GM18907 (cell line): ENCODE results near the gene CATSPER1.
A peak's percentile ranks its signal among the peaks of the same experiment; 100 is the strongest.
"Not testable (repeated sequence)": the region's sequence is repeated elsewhere in the genome, so short reads cannot be mapped to it uniquely, and the experiment has no call there.

Source experiments
- ATAC-seq: cut with Tn5 transposase; IDR thresholded peaks from one replicate; pipeline ENCODE4 v1.9.1; 2021; ENCODE audit warnings: mild to moderate bottlenecking, moderate library complexity; ENCODE audit not compliant: unreplicated experiment

Gene CATSPER1

DNA sequence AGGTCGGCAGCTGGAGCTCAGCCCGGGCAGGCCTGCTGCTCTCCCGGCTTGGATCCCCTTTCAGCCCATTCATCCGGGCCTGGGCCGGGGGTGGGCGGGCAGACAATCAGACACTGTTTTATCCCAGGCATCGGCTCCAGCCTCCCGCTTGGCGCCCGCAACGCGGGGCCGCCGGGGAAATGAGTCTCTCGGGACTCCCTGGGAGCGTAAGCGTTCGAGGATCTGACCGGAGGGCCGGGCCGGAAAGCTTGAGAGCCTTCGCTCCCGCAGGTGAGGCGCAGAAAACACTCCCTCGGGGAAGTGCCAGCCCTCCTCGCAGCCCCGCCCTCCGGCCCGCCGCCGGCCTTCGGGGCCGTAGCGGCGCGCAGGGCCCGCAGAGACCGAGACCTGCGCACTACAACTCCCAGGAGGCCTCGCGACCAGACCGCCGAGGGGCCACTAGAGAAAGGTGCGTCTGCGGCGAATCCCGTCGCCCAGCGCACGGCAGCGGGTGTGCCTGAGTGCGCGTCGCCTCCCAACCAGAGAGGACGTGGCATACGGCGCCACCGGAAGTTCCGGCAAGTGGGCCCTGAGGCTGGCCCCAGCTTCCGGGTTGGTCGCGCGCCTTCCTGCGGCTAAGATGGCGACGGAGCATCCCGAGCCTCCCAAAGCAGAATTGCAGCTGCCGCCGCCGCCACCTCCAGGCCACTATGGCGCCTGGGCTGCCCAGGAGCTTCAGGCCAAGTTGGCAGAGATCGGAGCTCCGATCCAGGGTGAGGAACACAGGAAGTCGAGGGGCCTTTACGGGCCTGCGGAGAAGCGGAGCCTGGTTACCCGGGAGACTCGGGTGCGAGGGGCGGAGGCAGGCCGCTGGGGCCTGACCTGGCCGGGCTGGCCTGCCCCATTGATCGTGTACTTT is 25.7 kb upstream of the CATSPER1 start, which contains the start of gene SF3B2:
Gene SF3B2 (plus strand): TSS at position 599 of the 898 bp plus-strand sequence. CDS start 21 bp downstream, at position 620.
- peak; percentile 89 for ATAC-seq

DNA sequence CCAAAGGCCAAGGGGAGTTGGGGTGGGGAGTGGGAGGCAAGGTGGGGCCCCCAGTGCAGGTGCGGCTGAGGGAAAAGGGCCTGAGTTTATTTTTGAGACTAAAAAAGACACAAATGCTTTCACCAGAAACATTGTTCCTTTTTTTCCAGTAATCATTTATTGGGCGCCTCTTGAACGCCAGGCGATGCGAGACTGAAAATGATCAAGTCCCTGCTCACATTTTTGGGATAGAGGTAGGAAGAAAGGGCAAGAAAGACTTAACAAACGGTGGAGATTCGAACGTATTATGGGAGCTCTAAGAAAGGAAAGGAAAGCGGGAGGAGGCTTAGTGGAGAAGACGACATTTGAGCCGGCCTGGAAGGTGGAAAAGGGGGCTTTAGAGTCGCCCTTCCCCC is 25.1 kb upstream of the CATSPER1 start:
- ATAC-seq = no peak

DNA sequence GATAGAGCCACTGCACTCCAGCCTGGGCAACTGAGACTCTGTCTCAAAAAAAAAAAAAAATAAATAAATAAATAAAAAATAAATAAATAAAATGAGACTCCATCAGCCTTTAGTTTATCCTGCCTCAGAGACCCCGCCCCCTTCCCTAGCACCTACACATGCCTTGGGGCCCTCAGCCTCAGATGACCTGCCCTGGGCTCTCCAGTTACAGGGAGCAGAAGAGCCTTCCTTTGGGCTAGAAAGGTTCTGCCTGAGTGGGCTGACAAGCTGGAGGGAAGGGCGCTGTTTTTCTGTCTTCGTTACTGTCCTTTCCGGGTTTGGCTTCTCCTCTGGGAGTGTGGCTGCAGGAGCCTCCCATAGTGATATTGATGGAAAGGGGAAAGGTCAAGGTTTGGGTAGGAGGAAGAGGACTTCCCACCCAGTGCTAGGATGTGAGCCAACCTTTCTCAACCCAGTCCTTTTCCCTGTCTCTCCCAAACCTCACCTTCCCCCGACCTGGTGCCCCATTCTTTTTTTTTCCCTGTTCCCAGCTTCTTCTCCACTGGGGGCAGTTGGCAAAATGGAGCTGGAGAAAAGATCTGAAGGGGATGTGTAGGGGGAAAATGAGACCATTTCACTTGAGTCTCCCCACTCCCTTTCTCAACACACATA is 24.4 kb upstream of the CATSPER1 start:
- ATAC-seq = no peak

DNA sequence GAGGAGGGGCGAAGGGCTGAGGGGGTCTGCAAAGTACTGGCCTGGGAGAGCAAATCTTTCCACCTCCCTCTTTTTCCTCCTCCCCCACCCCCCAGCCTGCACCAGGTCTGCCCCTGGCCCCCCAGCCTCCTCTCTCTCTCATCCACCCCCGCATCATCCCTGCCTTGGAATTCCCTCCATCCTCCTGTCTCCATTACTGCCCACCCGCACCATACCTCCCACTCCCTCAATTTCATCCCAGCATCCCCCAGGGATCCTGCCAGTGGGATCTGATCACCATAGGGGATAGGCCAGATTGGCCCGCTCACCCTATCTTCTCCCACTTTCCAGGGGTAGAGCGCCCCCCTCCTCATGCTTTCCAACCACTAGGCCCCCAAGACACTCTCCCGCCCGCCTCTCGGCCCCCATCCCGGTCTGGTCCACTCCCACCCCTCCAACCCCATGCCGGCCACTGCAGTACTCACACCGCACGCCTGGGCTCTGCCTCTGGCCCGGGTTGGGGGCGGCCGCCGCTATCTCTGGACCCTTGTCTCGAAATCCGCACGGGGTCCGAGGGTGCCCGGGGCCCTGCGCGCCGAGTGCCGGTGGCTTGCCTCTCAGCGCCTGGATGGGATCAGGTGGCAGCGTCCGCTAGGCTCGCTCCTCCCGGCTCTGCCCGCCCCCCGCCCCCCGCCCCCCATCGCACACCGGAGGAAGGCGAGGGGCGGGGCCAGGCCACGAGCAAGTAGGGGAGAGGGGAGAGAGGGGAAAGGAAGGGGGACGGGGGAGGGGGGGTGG is 22.5 kb upstream of the CATSPER1 start, which contains the start of gene GAL3ST3:
Gene GAL3ST3 (minus strand): TSS at position 615 of the 777 bp plus-strand sequence. CDS start 3,746 bp downstream, outside the sequence.
- ATAC-seq = no peak

DNA sequence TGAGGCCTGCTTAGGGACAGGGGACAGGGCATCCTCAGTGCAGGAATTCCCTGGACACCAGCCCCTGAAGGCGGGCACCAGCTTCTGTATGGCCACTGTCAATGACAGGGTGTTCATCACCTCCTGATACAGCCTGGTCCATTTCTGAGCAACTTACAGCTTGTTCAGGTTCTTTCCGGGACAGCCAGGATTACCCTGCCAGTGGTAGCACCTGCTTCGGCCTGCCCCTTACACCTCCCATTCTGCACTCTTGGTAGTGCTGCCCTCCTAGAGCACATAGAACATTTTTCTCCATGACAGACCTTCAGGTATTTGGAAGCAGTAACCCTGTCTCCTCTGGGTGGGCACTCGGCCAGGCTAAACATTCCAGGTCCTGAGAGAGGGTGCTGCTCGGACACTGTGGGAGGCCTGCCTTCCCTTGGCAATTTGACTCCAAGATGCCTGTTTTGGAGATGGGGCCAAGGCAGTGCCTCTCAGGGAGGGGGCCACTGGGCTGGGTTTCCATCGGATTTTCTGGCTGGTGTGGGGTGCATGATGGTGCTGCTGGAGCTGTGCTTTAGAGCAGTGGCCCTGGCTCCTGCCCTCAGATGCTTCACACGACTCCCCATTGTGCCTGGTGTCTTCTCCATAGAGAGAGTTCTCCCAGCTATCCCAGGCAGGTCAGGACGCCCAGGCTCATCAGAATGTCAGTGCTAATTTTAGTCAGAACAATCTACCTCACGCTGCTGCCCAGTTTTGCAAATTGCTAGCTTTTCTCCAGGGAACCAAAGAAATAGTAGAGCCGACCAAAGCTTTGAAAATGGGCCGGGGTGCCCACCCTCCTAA is 21.5 kb upstream of the CATSPER1 start:
- no peak for ATAC-seq

DNA sequence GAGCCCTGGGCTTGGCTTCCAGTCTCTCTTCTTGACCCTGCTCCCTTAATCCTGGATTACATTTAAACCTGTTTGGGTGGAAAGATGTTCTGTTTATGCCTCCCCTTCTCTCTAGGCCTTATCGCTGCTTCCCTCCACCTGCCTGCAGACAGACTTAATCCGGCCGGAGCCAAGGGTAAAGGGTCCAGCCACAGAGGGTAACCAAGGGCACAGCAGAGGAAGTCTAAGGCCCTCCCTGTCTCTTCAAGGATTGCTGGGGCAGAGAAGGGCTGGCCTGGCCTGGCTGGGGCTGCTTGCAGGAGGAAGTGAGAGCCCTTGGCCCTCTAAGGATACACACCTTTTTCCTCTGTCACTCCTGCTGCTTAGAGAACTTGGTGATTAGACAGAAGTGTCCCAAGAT is 20.6 kb upstream of the CATSPER1 start:
- ATAC-seq = no peak

DNA sequence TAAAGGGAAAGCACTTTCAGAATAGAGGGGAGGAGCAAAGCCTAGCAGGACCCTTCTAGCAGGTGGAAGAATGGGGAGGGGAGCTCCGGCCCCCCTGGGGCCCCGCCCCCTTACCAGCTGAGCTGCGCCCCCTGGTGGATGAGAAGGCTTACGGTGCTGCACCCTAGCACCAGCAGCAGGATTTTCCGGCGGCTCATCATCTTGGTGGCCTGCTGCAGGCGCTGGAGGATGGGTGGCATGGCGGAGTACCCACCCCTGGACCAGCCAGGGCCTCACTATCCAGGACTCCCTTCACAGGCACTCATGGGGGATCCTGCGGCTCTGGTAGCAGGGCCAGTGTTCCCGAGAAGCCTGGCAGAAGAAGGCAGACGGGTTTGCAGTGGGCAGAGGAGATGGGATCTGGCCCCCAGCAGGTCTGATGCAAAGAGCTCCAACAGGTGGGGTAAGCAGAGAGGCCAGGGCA is 18.9 kb upstream of the CATSPER1 start:
- peak; percentile 59 for ATAC-seq

DNA sequence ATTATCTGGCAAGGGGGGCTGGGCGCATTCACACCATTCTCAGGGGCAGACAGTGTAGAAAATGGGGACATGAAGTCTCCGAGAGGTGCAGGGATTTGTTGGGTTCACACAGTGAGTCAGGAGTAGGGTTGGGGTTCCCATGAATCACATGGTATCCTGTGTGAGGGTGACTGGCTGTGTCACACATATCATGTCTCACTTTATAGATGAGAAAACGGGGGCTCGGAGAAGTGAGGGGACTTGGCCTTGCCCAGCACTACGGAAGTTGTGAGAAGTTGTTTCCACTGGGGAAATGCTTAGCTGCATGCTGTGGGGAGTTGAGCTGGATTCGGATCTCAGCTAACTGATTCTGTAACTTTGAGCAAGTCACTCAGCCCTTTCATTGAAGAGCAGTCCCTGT is 18.5 kb upstream of the CATSPER1 start:
- ATAC-seq = no peak

DNA sequence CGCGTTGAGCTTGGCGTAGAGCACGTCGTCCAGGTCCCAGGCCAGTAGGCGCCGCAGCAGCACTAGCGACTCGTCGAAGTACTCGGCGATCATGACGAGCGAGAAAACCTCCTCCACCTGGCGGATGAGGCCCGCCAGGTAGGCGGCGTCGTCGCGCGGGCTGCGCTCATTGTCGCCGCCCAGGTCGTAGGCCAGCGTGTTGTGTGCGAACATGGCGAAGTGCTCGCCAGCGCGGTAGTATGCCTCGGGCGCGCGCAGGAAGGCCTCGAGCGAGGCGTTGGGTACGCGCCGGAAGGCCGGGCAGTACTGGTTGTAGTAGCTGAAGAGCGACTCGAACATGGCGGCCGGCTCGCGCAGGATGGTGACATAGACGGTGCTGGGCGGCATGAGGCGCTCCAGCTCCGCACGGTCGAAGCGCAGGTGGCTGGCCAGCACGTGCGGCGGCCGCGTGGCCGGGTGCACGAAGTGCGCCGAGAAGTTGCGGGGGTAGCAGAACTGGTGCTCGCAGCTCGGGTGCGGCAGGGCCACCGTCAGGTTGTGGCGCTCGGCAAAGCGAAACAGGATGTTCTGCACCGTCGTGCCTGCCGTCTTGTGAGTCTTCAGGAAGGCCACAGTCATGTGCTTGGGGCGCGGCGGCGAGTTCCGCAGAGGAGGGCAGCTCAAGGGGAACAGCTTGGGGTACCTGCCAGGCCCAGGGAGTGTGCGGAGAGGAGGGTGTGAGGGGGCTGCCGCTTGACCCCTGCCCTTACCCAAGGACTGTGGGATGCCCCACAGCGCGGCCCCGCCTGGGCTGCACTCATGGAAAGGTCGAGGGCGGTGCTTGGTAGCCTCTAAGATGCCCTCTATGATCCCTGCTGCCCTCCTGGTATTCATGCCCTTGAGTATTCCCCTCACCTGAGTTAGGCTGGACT is 17.0 kb upstream of the CATSPER1 start:
- ATAC-seq = no peak

DNA sequence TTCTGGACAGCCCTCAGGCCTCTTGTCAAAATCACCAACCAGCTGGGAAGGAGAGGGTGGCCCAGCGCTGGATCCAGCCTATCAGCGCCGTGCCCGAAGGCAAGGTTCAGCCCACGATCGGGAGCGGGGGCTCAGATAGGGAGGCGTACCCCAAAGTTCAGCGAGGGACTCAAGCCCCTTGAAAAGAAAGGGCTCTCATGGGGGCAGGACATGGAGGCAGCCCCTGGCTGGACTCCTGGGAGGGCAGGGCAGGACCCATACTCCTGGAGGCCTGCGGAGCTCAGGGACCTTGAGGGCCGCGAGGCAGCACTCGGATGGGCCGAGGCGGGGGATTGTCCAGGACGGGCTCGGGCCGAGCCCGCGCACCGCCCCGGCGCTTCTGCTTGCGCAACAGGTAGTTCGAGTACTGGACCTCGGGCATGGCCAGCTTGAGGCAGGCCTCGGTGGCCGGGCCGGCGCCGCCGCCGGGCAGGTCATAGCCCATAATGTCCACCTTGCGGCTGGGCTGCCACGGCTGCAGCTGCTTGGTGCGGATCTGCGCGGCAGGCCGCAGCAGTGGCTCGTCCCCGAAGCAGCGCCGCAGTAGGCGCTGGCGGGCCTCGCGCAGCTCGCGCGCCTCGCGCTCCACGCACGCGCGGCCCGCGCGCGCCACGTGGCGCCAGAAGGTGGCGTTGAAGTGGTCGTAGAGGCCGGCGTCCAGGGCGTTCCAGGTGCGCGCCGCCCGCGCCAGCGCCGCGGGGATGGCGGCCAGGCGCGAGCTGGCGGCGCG is 16.1 kb upstream of the CATSPER1 start:
- no peak for ATAC-seq

DNA sequence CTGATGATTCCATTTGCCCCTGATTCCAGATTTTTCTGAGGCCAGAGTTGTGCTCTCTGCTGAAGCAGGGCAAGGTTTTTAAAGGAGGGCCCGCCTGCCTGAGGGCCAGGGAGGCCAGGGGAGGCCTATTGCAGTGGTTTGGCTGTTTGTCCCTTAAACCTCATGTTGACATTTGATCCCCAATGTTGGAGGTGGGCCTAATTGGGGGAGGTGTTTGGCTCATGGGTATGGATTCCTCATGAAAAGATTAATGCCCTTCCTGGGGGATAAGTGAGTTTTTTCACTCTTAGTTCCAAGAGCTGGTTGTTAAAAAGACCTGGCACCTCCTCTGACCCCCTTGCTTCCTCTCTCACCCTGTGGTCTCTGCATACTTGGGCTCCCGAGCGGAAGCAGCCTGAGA is 13.5 kb upstream of the CATSPER1 start:
- no peak for ATAC-seq

DNA sequence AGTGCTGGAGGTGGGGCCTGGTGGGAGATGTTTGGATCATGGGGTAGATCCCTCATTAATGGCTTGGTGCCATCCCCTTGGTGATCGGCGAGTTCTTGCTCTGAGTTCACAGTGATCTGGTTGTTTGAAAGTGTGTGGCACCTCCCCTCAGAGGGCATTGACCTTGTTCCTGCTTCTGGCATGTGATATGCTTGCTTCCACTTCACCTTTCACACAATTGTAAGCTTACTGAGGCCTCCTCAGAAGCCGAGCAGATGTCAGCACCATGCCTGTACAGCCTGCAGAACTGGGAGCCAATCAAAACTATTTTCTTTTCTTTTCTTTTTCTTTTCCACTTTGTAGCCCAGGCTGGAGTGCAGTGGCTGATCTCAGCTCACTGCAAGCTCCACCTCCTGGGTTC is 11.0 kb upstream of the CATSPER1 start:
- no peak for ATAC-seq

DNA sequence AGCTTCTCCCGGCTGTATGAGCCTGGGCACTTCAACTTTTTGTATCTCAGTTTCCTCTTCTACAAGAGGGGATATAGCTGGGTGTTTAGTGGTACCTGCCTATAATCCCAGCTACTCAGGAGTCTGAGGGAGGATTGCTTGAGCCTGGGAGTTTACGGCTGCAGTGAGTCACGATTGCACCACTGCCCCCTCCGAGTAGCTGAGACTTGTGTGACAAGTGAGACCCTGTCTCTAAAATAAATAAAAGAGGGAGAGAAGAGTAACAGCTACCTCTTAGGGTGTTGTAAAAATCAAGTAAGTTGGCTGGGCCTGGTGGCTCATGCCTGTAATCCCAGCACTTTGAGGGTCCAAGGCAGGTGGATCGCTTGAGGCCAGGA is 10.0 kb upstream of the CATSPER1 start:
- no peak for ATAC-seq

DNA sequence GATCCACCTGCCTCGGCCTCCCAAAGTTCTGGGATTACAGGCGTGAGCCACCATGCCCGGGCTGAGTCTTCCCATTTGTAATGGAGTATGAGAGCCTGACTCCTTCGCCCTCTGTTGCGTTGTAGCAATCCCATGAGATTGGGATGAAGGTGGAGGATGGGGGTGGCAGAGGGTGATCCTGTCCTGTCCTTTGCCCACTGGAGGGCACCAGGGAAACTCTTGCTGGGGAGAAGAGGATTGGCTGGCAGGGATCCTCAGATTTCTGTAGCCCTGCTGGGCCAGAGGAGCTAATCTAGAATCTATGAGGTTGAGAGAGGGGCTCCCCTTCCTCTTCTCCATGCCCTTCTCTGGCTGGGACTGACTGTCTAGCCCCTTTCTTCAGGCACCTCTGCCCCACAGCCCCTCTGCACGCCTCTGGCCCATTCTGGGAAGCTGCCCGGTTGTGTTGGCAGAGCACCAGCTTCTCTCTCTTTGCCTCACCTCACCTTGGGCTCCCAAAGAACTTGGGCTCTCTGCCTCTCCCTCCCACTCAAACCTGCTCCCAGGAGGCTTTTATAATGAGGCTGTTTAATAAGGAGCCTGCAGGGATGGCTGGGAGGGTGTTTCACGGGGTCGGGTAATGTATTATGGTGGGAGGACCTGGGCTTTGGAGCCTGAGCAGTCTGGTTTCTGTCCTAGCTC is 9.5 kb upstream of the CATSPER1 start:
- ATAC-seq = no peak

DNA sequence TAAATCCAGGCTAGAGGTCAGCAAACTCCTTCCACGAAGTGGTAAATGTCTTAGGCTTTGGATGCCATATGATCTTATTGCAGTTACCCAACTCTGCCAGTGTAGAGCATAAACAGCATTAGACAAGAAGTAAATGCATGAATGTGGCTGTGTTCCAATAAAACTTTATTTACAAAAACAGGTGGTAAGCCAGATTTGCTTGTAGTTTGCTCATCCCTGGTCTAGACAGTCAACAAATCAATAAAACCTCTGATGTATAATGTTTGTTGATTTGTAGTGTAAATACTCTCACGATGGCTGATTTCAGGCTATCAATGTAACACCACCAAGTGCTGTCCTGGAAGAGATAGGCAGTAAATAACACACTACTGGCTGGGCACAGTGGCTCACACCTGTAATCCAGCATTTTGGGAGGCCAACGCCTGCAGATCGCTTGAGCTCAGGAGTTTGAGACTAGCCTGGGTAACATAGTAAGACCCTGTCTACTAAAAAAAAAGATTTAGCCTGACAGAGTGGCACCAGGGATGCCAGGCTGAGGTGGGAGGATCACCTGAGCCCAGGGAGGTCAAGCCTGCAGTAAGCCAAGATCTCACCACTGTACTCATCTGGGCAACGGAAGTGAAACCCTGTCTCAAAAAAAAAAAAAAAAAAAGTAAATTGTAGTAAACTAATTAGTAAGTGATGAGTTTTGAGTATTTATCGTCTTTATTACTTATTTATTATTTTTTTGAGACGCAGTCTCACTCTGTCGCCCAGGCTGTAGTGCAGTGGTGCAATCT is 6.9 kb upstream of the CATSPER1 start:
- no peak for ATAC-seq

DNA sequence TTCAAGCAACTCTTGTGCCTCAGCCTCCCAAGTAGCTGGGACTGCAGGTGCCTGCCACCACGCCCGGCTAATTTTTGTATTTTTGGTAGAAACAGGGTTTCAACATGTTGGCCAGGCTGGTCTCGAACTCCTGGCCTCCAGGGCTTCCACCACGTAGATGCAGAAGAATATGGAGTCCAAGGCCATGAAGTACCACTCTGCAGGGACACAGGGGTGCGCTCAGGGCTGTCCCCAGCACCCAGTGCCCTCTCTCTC is 3.2 kb downstream of the CATSPER1 start:
- not testable (repeated sequence) for ATAC-seq

DNA sequence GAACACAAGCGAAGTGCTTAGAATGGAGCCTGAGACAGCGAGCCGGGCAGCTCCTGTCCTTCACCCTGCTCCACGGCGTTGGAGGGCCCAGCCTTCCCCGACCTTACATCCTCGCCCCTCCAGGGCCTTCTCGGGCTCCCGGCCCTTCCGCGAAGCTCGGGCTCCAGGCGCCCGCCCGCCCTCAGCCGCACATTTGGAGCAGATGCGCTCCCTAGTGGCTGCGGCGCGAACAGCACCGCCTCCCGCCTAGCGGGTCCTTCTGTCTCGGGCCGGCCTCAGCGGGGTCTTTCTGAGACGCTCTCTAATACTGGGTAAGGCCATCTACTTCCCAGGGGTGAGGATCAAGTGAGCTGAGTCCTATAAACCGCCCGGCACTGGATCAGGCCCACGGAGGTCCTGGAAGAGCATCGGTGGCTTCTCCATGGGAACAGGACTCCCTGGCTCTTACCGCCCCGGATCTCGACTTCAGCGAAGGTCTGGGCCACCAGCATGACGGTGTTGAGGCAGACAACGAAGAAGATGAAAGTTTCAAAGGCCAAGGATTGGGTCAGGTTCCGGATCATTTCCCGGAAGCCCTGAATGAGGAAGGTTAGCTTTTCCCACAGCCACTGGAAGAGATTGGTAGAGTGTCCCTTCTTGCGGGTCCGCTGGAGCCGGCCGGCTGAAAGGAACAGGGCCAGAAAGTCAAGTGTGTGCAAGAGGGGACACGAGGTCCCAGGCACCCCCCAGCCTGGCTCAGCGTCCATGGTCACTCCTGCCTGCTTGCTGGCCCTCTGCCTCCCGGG is 3.7 kb downstream of the CATSPER1 start:
- no peak for ATAC-seq
